ENCODE results near the gene DTNBP1.

The DTNBP1 gene, protein sequence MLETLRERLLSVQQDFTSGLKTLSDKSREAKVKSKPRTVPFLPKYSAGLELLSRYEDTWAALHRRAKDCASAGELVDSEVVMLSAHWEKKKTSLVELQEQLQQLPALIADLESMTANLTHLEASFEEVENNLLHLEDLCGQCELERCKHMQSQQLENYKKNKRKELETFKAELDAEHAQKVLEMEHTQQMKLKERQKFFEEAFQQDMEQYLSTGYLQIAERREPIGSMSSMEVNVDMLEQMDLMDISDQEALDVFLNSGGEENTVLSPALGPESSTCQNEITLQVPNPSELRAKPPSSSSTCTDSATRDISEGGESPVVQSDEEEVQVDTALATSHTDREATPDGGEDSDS

GRCh38 chr6:15662326-15663129 is at the start of gene DTNBP1:
DTNBP1 (minus strand) TSS chr6:15663028; CDS start chr6:15662869, 159 bp downstream.
- Histone ChIP-seq H3K4me3 (ENCODE audit: low read length) (peak within 1 kb of the TSS; percentile 82), H4K20me1 (ENCODE audit: insufficient read depth, low read length) (no peaks in the 10 kb centered on the region), H3K4me1 (ENCODE audit: low read length) (peaks cover 13% of the 10 kb centered on the region), H3K9ac (ENCODE audit: low read length) (peak within 1 kb of the TSS; percentile 79), H3F3A (ENCODE audit: insufficient read depth, low read length) (peaks cover 16% of the 10 kb centered on the region; the same call in 1 of the 2 replicates), H3K9me3 (replicated peaks; ENCODE audit: insufficient read depth, low read length) (no peaks in the 10 kb centered on the region), H3K27me3 (replicated peaks; ENCODE audit: insufficient read depth, low read length) (no peaks in the 10 kb centered on the region), H3K36me3 (replicated peaks; ENCODE audit: insufficient read depth, low read length) (no peaks in the 10 kb centered on the region; the same call in 1 of the 2 replicates), H2AFZ (ENCODE audit: low read length) (peak within 1 kb of the TSS; percentile 74), H3K9me2 (replicated peaks; ENCODE audit: insufficient read depth, low read length) (no peaks in the 10 kb centered on the region), H3K27ac (ENCODE audit: low read length) (peak within 1 kb of the TSS; percentile 79), H3K79me2 (ENCODE audit: low read length) (peaks cover 33% of the 10 kb centered on the region), H3K4me2 (ENCODE audit: low read depth, low read length) (peak within 1 kb of the TSS; percentile 95)
- peak; percentile 91 for DNase-seq
- TF ChIP-seq EZH2phosphoT487 (IDR thresholded peaks at IDR 0.05; ENCODE audit: low read length) (no peak), CTCF (IDR thresholded peaks at IDR 0.05; ENCODE audit: low read length) (no peak), EZH2 (optimal IDR thresholded peaks at IDR 0.05; ENCODE audit: low read depth, low read length) (no peak)

DNA sequence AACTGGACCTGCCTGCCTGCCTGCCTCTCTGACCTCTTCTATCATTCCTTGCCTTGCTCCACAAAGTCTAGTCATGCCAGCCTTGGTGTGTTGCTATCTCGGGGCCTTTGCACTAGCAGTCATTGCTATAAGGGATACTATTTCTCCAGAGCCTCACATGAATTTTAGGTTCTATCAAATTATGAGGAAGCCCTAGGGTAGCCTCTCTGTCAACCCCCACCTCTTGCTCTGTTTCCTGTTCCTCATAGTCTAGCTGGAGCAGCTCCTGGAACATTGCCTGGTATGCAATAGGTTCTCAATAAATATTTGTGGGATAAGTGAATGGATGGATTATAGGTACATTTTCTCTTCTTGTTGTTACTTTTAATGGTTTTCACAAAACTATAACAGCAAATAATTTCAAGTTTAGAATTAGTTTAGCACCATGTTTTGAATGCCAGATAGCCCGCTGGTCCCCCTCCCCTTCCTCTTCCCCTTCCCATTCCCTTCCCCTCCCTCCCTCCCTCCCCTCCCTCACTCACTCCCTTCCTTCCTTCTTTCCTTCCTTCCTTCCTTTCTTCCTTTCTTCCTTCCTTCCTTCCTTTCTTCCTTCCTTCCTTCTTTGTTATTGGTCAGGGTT is 46.9 kb upstream of the DTNBP1 start:
- no peaks in the 10 kb centered on the region for H3K9me2 ChIP-seq (replicated peaks; ENCODE audit: insufficient read depth, low read length)
- no peaks in the 10 kb centered on the region for H3K79me2 ChIP-seq (ENCODE audit: low read length)
- no peaks in the 10 kb centered on the region for H3K27me3 ChIP-seq (replicated peaks; ENCODE audit: insufficient read depth, low read length)
- no peak overlapping the region for H3K4me3 ChIP-seq (ENCODE audit: low read length)
- no peaks in the 10 kb centered on the region for H3K4me1 ChIP-seq (ENCODE audit: low read length)
- H3K4me2 ChIP-seq (ENCODE audit: low read depth, low read length): no peak overlapping the region
- H3K9me3 ChIP-seq (replicated peaks; ENCODE audit: insufficient read depth, low read length): no peaks in the 10 kb centered on the region
- H2AFZ ChIP-seq (ENCODE audit: low read length): no peak overlapping the region
- no peaks in the 10 kb centered on the region for H4K20me1 ChIP-seq (ENCODE audit: insufficient read depth, low read length)
- no peak for TF ChIP-seq CTCF (IDR thresholded peaks at IDR 0.05; ENCODE audit: low read length)
- no peak for TF ChIP-seq EZH2 (optimal IDR thresholded peaks at IDR 0.05; ENCODE audit: low read depth, low read length)
- no peak for TF ChIP-seq EZH2phosphoT487 (IDR thresholded peaks at IDR 0.05; ENCODE audit: low read length)
- no peaks in the 10 kb centered on the region for H3K36me3 ChIP-seq (replicated peaks; ENCODE audit: insufficient read depth, low read length)
- H3F3A ChIP-seq (ENCODE audit: insufficient read depth, low read length): no peaks in the 10 kb centered on the region
- no peak overlapping the region for H3K27ac ChIP-seq (ENCODE audit: low read length)
- DNase-seq: no peak
- no peak overlapping the region for H3K9ac ChIP-seq (ENCODE audit: low read length)

DNA sequence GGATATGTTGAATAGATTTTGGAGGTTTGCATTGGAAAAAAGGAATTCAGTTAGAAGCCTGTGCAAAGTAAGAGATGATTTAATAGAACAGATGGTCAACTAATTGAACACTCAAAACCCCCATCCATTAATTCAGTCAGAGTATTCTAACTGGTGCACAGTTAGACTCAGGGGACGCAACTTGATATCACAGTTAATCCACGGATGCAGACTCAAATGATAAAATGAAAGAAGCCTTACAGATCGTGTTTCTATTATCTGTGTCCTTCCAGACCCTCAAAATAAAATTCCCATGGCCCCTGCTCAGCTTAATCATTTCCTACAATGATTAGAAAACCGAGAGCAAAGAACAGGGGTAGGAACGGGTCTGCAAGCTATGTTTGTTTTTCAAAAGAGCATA is 45.4 kb upstream of the DTNBP1 start:
- H3K4me2 ChIP-seq (ENCODE audit: low read depth, low read length): no peak overlapping the region
- no peaks in the 10 kb centered on the region for H3K4me1 ChIP-seq (ENCODE audit: low read length)
- H2AFZ ChIP-seq (ENCODE audit: low read length): no peak overlapping the region
- no peaks in the 10 kb centered on the region for H3K9me2 ChIP-seq (replicated peaks; ENCODE audit: insufficient read depth, low read length)
- H3F3A ChIP-seq (ENCODE audit: insufficient read depth, low read length): no peaks in the 10 kb centered on the region
- TF ChIP-seq EZH2phosphoT487 (IDR thresholded peaks at IDR 0.05; ENCODE audit: low read length) (no peak), CTCF (IDR thresholded peaks at IDR 0.05; ENCODE audit: low read length) (no peak), EZH2 (optimal IDR thresholded peaks at IDR 0.05; ENCODE audit: low read depth, low read length) (no peak)
- H3K27ac ChIP-seq (ENCODE audit: low read length): no peak overlapping the region
- no peak overlapping the region for H3K4me3 ChIP-seq (ENCODE audit: low read length)
- H3K9ac ChIP-seq (ENCODE audit: low read length): no peak overlapping the region
- H3K9me3 ChIP-seq (replicated peaks; ENCODE audit: insufficient read depth, low read length): no peaks in the 10 kb centered on the region
- no peak for DNase-seq
- H3K36me3 ChIP-seq (replicated peaks; ENCODE audit: insufficient read depth, low read length): no peaks in the 10 kb centered on the region
- no peaks in the 10 kb centered on the region for H3K79me2 ChIP-seq (ENCODE audit: low read length)
- no peaks in the 10 kb centered on the region for H3K27me3 ChIP-seq (replicated peaks; ENCODE audit: insufficient read depth, low read length)
- no peaks in the 10 kb centered on the region for H4K20me1 ChIP-seq (ENCODE audit: insufficient read depth, low read length)
